HG03520 (cell line): ENCODE measurements around the gene EPHB2.
"Not testable (repeated sequence)": the region's sequence is repeated elsewhere in the genome, so short reads cannot be mapped to it uniquely, and the experiment has no call there.

Experiments used
- ATAC-seq: cut with Tn5 transposase; IDR thresholded peaks from one replicate; pipeline ENCODE4 v1.9.1; 2021; ENCODE audit warnings: mild to moderate bottlenecking, moderate library complexity; ENCODE audit not compliant: unreplicated experiment

The EPHB2 gene

DNA sequence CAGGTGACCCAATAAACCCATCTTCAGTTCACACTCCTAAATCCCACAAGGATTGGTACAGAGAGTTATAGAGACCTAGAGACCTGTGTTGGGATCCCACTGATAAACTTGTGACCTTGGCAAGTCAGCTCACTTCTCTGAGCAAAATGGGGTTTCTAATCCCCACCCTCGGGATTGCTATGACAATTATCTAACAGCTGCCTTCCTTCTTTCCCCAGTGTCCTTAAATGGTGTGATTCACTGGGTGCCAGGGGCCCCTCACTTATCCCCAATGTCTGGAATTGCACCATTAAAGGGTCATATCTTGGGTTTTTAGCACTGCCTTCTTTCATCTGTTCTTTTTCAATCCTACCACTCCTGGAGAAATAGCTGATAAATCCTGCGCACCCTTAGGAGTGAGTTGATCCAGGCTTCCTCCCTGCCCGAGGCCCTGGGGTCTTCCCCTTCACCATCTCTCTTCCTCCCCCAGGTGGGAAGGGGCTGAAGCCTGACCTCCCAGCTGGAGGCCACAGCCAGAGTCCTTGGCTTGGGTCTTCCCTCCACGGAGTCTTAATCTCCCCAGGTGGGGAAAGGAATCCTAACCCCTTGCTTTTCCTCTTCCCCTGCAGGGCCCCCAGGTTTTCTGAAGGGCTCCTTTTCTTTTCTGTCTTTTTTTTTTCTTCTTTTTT lies 222.3 kb downstream of the EPHB2 start:
- no peak for ATAC-seq

DNA sequence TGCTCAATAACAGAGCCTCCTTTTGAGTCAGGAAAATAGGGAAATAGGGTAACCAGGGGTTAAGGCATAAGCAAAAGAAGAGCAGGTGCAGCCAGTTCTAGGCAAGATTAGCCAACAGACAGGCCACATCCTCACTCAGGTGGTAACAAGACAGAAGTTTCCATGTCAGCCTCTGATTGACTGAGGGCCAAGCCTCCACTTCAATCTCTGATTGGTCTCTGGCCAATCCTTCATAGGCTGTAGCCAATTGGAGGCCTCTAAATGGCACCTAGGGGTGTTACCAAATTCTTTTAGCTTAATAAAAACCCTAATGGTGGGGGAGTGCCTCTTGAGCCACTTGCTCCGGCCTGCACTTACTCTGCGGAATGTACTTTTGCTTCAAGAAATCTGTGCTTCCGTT lies 224.8 kb downstream of the EPHB2 start:
- no peak for ATAC-seq

DNA sequence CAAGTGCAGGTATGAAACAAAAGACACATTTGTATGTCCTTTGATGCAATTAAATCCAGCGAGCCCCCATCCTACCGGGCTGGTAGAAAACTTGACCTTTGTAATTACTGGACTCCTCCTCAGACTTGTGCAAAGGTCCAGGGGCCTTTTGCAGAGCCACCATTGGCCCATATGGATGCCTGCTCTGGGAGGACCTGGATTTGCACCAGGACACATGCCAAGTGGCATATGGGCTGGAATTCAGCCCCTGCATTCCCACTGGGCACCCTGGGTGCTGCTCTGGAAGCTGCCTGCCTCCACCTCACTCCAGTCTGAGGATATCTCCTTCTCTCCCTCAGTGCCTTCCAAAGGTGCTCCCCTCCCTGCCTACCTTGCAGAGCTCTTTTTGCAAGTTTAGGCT lies 226.0 kb downstream of the EPHB2 start:
- ATAC-seq, result no peak

- ATAC-seq, result no peak
Observed at GRCh38 chr1:22941257-22941656, 230.6 kb downstream of the EPHB2 start.

- no peak for ATAC-seq
Observed at GRCh38 chr1:22944346-22945055, 233.9 kb downstream of the EPHB2 start.

GRCh38 chr1:22945171-22945570 lies 234.5 kb downstream of the EPHB2 start:
- not testable (repeated sequence) for ATAC-seq

- no peak for ATAC-seq
Observed at GRCh38 chr1:22949822-22950331, 239.2 kb downstream of the EPHB2 start.

GRCh38 chr1:22951796-22952195 lies 241.2 kb downstream of the EPHB2 start:
- no peak for ATAC-seq

GRCh38 chr1:22952694-22953056 lies 242.0 kb downstream of the EPHB2 start:
- ATAC-seq, result no peak

DNA sequence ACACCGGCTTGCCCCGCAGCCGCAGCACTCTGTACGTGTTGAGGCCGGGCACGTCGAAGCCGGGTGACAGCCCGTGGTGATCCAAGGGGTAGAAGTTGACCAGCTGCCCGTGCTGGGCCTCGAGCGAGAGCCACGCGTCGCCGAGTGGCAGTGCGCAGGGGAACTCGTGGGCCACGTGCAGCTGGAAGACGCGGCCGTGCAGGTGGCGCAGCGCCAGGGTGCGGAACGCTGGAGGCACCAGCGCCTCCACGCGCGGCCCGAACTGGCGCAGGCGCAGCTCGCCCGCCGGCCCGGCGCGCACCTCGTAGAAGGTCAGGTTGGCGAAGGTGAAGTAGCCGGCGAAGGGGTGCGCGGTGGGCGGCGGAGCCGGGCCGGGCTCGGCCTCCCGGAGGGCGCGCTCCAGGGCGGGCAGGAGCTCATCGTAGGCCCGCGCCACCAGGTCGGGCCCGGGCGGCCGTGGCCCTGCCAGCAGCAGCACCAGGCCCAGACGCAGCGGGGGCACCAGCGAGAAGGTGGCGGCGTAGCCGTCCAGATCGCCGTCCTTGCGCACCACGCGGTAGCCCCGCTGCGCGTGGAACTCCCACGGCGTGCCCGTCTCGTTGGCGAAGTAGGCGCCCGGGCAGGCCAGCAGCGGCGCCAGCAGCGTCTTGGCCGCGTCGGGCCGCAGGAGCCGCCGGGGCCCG lies 242.6 kb downstream of the EPHB2 start:
- no peak for ATAC-seq

DNA sequence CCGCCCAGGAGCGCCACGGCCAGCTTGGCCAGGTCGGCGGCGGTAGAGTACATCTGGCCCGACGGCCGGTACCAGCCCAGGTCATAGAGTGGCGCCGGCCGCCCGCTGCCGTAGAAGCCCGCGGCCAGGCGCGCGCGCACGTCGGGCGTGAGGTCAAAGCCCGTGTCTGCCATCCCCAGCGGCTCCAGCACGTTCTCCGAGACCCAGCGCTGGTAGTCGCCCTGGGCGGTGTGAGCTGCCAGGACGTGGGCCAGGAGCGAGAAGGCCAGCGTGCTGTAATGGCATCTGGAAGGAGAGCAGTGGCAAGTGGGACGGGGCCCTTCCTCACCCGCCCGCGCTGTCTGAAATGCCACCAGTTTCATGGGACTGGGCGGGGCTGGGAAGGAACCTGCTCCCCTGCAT lies 243.1 kb downstream of the EPHB2 start:
- ATAC-seq, result no peak

DNA sequence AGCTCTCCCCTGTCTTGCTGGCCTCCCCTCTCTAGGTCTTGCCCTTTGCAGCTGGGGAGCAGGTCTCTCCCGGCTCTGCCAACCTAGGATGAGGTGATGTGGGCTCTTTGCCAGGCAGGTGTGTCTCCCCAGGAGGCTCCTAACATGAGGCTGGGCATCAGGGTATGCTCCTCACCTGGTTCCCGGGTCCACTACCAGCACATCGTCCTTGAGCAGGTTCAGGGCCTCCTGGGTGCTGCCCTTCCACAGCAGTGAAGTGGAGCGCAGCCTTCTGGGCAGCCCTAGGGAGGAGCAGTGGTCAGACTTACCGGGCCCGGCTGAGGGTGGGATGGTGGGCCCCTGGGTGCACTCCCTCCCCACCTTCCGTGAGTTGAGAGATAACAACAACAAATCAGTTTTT lies 244.5 kb downstream of the EPHB2 start:
- no peak for ATAC-seq

DNA sequence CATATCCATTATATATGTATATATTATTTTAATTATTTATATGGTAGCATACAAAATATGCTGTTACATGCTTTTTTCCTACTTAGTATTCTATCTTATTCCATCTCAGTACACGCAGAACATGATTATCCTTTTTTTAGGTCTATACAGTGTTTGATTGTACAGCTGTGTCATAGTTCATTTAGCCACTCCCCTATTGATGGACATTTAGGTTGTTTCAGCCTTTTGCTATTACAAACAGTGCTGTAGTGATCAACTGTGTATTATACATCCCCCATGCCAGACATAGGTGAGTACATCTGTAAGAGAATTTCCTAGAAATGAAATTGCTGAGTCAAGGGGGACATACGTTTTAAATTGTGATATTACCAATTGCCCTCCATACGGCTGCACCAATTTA lies 246.4 kb downstream of the EPHB2 start:
- ATAC-seq, result no peak

DNA sequence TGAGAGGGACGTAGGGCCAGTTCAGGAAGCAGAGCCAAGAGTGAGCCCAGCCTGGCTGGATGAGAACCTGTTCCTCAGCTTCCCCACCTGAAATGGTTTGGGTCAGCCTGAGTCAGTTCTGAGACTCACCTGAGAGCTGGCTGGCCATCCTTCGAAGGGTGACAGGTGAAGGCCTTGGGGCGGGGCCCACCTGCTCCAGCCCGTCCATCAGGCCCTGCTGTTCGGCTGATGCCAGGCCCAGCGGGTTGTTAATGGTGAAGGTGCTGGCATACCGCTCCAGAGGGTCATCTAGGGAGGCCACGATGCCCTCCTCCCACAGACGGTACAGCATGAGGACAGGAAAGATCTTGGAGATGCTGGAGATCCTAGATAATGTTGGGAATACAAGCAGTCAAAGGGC lies 247.9 kb downstream of the EPHB2 start:
- ATAC-seq, result no peak

- ATAC-seq, result no peak
Observed at GRCh38 chr1:22959545-22960360, 249.1 kb downstream of the EPHB2 start.

GRCh38 chr1:22962558-22962957 lies 251.9 kb downstream of the EPHB2 start:
- no peak for ATAC-seq

DNA sequence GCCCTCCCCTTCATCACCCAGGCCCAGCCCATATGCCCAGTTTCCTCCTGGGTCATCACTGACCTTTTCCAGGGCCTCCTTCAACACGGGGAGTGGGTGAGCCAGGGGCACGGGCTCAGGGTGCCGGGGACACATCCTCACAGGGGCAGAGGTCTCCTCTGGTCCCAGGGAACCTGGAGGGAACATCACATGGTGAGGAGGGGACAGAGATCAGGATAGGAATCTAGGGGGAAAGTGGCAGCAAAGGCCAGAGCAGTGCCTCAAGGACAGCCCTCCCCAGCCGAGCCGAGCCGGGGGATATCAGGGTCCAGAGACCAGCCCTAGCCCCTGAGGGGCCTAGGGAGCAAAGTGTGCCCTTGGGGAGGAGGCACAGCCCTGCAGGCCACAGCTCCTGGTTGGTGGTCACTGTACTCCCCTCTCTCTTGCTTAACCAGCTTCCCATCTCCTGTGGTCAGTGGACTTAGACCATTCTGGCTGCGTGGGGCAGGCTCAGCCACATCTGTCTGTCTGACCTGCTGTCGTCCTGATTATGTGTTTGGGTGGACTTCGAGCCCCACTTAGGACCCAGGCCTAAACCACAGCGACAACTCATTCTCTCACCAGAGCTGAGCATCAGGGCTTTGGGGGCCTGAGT lies 252.5 kb downstream of the EPHB2 start:
- no peak for ATAC-seq

- ATAC-seq, result no peak
Observed at GRCh38 chr1:22966309-22966708, 255.7 kb downstream of the EPHB2 start.

GRCh38 chr1:22967833-22968232 lies 257.2 kb downstream of the EPHB2 start:
- ATAC-seq, result no peak

DNA sequence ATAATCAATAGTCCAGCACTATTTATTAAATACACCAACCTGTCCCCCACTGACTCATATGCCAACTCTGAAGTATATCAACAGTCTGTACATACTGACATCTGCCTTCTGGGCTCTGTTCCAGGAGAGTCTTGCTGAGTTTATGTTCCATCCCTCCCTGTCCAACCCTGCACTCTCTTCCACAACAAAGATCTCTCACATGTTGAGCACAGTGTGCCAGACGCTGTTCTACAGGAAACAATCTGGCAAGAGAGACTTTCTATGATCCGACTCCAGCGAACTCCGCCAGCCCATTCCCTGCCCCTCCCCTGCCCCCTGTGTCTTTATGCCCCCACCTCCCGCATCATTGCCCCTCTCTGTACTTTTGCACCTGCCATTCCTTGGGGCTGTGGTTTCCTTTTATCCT lies 258.7 kb downstream of the EPHB2 start:
- ATAC-seq, result no peak

DNA sequence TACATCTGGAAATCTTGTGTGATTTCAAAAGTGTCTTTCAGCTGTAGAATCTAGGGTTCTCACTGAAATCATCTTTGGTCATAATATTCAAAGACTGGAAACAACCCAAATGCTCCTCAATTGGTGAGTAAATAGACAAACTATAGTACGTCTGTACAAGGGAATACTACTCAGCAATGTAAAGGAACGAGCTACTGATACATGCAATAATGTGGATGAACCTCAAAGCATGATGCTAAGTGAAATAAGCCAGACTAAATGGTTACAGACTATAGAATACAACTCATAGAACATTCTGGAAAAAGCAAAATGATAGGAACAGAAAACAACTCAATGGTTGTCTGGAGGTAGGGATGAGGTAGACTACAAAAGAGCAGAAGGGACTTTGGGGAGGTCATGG lies 259.5 kb downstream of the EPHB2 start:
- no peak for ATAC-seq
